ENCODE results near the gene C1orf105. TPM values are rescaled to one million over a fixed set of nuclear protein-coding genes. Genes with fewer than 3 reads are reported as not detected.

The C1orf105 gene
- polyA plus RNA-seq, 1 of the 3 experiments (the other 2 are of a cell fraction): not detected

DNA sequence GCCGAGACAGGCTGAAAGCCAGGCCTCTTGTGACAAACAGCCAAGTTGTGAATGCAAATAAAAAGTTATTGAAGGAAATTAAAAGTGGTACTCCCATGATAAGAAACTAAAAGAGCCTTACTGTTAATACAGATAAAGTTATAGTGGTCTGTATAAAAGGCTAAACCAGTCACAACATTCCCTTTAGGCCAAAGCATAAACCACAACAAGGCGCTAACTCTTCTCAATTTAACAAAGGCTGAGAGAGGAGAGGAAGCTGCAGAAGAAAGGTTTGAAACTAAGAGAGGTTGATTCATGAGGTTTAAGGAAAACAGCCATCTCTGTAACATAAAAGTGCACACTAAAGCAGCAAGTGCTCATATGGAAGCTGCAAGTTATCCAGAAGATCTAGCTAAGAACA, 10.7 kb downstream of the C1orf105 start:
- TF ChIP-seq ZBTB33 (IDR thresholded peaks at IDR 0.05; ENCODE audit: borderline replicate concordance, low read depth) (no peak), FOSL2 (IDR thresholded peaks at IDR 0.05; ENCODE audit: borderline replicate concordance, low read depth) (no peak), TAF1 (IDR thresholded peaks at IDR 0.05; ENCODE audit: borderline replicate concordance, low read depth, low read length) (no peak), EP300 (IDR thresholded peaks at IDR 0.05; ENCODE audit: borderline replicate concordance in 1 of 2, low read depth in 1 of 2, low read length in 1 of 2) (no peak), SIN3A (IDR thresholded peaks at IDR 0.05; ENCODE audit: borderline replicate concordance, low read depth, low read length) (no peak), TCF12 (IDR thresholded peaks at IDR 0.05) (no peak), POLR2AphosphoS5 (IDR thresholded peaks at IDR 0.05; ENCODE audit: low read depth, low read length) (no peak), GABPA (IDR thresholded peaks at IDR 0.05; ENCODE audit: low read depth) (no peak), MXI1 (IDR thresholded peaks at IDR 0.05; ENCODE audit: low read depth, low read length) (no peak), CTCF (IDR thresholded peaks at IDR 0.05) (no peak), SMC3 (IDR thresholded peaks at IDR 0.05; ENCODE audit: low read depth, low read length) (no peak), MEF2A (IDR thresholded peaks at IDR 0.05; ENCODE audit: borderline replicate concordance, low read depth) (no peak), ELF1 (IDR thresholded peaks at IDR 0.05) (no peak), EZH2phosphoT487 (IDR thresholded peaks at IDR 0.05; ENCODE audit: borderline replicate concordance, low read depth) (no peak), IRF3 (IDR thresholded peaks at IDR 0.05; ENCODE audit: low read depth, low read length) (no peak), RAD21 (IDR thresholded peaks at IDR 0.05; ENCODE audit: low read length) (no peak), CHD2 (IDR thresholded peaks at IDR 0.05; ENCODE audit: low read length, partially characterized antibody) (no peak)
- TF ChIP-seq, protein P1, sequence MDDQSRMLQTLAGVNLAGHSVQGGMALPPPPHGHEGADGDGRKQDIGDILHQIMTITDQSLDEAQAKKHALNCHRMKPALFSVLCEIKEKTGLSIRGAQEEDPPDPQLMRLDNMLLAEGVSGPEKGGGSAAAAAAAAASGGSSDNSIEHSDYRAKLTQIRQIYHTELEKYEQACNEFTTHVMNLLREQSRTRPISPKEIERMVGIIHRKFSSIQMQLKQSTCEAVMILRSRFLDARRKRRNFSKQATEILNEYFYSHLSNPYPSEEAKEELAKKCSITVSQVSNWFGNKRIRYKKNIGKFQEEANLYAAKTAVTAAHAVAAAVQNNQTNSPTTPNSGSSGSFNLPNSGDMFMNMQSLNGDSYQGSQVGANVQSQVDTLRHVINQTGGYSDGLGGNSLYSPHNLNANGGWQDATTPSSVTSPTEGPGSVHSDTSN (IDR thresholded peaks at IDR 0.05): no peak
- Histone ChIP-seq H3K36me3 (replicated peaks in 1 of 2; ENCODE audit: control insufficient read depth in 1 of 2, insufficient read depth in 2 of 2, low read length in 1 of 2) (no peaks in the 10 kb centered on the region), H3K9me2 (no peaks in the 10 kb centered on the region), H3K4me3 (ENCODE audit: low read depth in 2 of 2, low read length in 1 of 2) (no peak overlapping the region), H3K4me2 (no peak overlapping the region), H3K9me3 (no peaks in the 10 kb centered on the region), H3K27me3 (ENCODE audit: insufficient read depth) (no peaks in the 10 kb centered on the region), H3K79me2 (ENCODE audit: insufficient read depth) (peaks cover 4% of the 10 kb centered on the region; the same call in 1 of the 2 replicates), H3K4me1 (ENCODE audit: control insufficient read depth in 1 of 2, insufficient read depth in 2 of 2, low read depth in 1 of 2, low read length in 1 of 2) (no peaks in the 10 kb centered on the region), H2AFZ (ENCODE audit: low read depth) (no peak overlapping the region), H3K27ac (ENCODE audit: low read depth in 2 of 2, low read length in 1 of 2) (no peak overlapping the region), H3K9ac (no peak overlapping the region), H4K20me1 (ENCODE audit: insufficient read depth) (no peaks in the 10 kb centered on the region), H3F3A (replicated peaks; ENCODE audit: insufficient read depth) (no peaks in the 10 kb centered on the region)
- 86% methylated on average over 2 of the region's 2 CpGs for WGBS (ENCODE audit: low lambda C conversion rate)
- CTCF ChIA-PET: interaction anchor here (0.8 to 5.5 kb wide), 5 partner anchors 13 to 630 kb away, joined by 3 to 31 read pairs (median 4); partner anchors contain the start of gene PIGC
- DNase-seq: no peak
- POLR2A ChIA-PET: no interaction called here

All from SK-N-SH (cell line).